ENCODE measurements around the gene NAGPA. TPM values are rescaled to one million over a fixed set of nuclear protein-coding genes. Genes with fewer than 3 reads are reported as not detected.

Gene NAGPA
- total and polyA plus RNA-seq, 2 of the 13 experiments (the other 11 are each of a cell fraction or from before 2014, with no cell fraction given), result 27.1 to 60.3 TPM

DNA sequence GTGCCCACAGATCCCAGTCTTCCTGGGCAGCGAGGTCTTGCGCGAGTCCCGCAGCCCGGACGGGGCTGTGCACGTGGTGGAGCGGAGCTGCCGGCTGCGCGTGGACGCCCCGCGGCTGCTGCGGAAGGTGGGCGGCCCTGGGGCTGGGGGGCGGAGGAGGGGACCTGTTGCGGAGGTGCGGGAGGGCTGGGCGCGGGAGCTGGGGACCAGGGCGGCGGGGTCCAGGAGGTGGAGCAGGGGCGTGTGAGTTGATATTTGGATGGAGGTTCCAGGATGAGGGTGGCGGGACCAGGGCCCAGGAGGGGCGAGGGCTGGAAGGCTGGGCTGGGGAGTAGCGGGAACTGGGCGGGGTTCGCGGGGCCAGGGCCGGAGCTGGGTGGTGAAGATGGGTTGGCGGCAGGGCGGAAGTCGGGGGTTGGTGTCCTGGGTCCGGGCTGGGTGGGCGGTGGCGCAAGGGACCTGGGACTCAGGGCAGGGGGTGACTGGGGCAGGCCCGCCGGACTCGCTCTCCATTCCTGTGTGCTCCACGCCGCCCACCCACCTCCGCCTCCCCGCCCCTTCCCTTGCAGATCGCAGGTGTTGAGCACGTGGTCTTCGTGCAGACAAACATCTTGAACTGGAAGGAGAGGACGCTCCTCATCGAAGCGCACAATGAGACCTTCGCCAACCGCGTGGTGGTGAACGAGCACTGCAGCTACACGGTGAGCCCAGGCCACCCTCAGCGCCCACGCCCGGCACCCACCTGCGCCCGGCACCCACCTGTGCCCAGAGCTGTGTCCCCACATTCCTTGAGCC lies 46.0 kb downstream of the NAGPA start (continued):
- no peak for TF ChIP-seq THYN1 (CRISPR knock-in tag; IDR thresholded peaks at IDR 0.05; ENCODE audit: borderline replicate concordance, low read depth)
- TF ChIP-seq, protein P1, sequence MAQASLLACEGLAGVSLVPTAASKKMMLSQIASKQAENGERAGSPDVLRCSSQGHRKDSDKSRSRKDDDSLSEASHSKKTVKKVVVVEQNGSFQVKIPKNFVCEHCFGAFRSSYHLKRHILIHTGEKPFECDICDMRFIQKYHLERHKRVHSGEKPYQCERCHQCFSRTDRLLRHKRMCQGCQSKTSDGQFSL (CRISPR knock-in tag; IDR thresholded peaks at IDR 0.05), result no peak
- TF ChIP-seq ZNF713 (CRISPR knock-in tag; IDR thresholded peaks at IDR 0.05), result no peak
- TF ChIP-seq, protein P2, sequence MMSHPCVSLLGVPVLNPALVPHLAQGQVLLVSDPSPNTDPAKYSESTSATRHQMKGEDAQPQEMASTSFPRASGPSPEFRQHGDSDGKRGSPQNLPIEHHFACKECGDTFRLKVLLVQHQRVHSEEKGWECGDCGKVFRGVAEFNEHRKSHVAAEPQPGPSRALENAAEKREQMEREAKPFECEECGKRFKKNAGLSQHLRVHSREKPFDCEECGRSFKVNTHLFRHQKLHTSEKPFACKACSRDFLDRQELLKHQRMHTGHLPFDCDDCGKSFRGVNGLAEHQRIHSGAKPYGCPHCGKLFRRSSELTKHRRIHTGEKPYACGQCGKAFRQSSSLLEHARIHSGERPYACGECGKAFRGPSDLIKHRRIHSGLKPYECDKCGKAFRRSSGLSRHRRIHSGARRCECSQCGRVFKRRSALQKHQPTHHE (CRISPR knock-in tag; IDR thresholded peaks at IDR 0.05; ENCODE audit: borderline replicate concordance), result no peak
- TF ChIP-seq MED1 (CRISPR knock-in tag; IDR thresholded peaks at IDR 0.05), result no peak
- no peak for TF ChIP-seq TSC22D2 (CRISPR knock-in tag; IDR thresholded peaks at IDR 0.05; ENCODE audit: borderline replicate concordance)
- TF ChIP-seq, protein P3, sequence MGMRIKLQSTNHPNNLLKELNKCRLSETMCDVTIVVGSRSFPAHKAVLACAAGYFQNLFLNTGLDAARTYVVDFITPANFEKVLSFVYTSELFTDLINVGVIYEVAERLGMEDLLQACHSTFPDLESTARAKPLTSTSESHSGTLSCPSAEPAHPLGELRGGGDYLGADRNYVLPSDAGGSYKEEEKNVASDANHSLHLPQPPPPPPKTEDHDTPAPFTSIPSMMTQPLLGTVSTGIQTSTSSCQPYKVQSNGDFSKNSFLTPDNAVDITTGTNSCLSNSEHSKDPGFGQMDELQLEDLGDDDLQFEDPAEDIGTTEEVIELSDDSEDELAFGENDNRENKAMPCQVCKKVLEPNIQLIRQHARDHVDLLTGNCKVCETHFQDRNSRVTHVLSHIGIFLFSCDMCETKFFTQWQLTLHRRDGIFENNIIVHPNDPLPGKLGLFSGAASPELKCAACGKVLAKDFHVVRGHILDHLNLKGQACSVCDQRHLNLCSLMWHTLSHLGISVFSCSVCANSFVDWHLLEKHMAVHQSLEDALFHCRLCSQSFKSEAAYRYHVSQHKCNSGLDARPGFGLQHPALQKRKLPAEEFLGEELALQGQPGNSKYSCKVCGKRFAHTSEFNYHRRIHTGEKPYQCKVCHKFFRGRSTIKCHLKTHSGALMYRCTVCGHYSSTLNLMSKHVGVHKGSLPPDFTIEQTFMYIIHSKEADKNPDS (CRISPR knock-in tag; IDR thresholded peaks at IDR 0.05), result no peak
- TF ChIP-seq, protein P4, sequence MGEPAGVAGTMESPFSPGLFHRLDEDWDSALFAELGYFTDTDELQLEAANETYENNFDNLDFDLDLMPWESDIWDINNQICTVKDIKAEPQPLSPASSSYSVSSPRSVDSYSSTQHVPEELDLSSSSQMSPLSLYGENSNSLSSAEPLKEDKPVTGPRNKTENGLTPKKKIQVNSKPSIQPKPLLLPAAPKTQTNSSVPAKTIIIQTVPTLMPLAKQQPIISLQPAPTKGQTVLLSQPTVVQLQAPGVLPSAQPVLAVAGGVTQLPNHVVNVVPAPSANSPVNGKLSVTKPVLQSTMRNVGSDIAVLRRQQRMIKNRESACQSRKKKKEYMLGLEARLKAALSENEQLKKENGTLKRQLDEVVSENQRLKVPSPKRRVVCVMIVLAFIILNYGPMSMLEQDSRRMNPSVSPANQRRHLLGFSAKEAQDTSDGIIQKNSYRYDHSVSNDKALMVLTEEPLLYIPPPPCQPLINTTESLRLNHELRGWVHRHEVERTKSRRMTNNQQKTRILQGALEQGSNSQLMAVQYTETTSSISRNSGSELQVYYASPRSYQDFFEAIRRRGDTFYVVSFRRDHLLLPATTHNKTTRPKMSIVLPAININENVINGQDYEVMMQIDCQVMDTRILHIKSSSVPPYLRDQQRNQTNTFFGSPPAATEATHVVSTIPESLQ (CRISPR knock-in tag; conservative IDR thresholded peaks at IDR 0.05), result no peak
- TF ChIP-seq, protein P5, sequence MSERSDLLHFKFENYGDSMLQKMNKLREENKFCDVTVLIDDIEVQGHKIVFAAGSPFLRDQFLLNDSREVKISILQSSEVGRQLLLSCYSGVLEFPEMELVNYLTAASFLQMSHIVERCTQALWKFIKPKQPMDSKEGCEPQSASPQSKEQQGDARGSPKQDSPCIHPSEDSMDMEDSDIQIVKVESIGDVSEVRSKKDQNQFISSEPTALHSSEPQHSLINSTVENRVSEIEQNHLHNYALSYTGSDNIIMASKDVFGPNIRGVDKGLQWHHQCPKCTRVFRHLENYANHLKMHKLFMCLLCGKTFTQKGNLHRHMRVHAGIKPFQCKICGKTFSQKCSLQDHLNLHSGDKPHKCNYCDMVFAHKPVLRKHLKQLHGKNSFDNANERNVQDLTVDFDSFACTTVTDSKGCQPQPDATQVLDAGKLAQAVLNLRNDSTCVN (CRISPR knock-in tag; IDR thresholded peaks at IDR 0.05; ENCODE audit: borderline replicate concordance), result no peak
- no peak for TF ChIP-seq ZNF792 (CRISPR knock-in tag; IDR thresholded peaks at IDR 0.05)
- TF ChIP-seq GATA4 (IDR thresholded peaks at IDR 0.05; ENCODE audit: borderline replicate concordance, low read depth), result no peak
- peak; percentile 39; the same call in 1 of the 2 replicates for TF ChIP-seq CCDC6 (CRISPR knock-in tag; IDR thresholded peaks at IDR 0.05)
- no peak for TF ChIP-seq ATAD3A (CRISPR knock-in tag; IDR thresholded peaks at IDR 0.05)
- no peak for TF ChIP-seq PAF1 (CRISPR knock-in tag; IDR thresholded peaks at IDR 0.05)
- no peak for TF ChIP-seq JARID2 (CRISPR knock-in tag; IDR thresholded peaks at IDR 0.05; ENCODE audit: insufficient replicate concordance)
- TF ChIP-seq, protein P6, sequence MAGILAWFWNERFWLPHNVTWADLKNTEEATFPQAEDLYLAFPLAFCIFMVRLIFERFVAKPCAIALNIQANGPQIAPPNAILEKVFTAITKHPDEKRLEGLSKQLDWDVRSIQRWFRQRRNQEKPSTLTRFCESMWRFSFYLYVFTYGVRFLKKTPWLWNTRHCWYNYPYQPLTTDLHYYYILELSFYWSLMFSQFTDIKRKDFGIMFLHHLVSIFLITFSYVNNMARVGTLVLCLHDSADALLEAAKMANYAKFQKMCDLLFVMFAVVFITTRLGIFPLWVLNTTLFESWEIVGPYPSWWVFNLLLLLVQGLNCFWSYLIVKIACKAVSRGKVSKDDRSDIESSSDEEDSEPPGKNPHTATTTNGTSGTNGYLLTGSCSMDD (CRISPR knock-in tag; IDR thresholded peaks at IDR 0.05), result no peak
- no peak for TF ChIP-seq ZNF816 (CRISPR knock-in tag; IDR thresholded peaks at IDR 0.05; ENCODE audit: borderline replicate concordance)
- TF ChIP-seq RFX5 (IDR thresholded peaks at IDR 0.05; ENCODE audit: low read depth, low read length), result no peak
- TF ChIP-seq ZNF354B (CRISPR knock-in tag; IDR thresholded peaks at IDR 0.05), result no peak
- no peak for TF ChIP-seq RCOR2 (CRISPR knock-in tag; IDR thresholded peaks at IDR 0.05)

All from HepG2 (cell line).